HG03571 (cell line): ENCODE data around the gene LAMA4.

ENCODE experiments used
- ATAC-seq: cut with Tn5 transposase; IDR thresholded peaks from one replicate; pipeline ENCODE4 v1.9.1; 2021; ENCODE audit not compliant: unreplicated experiment

The LAMA4 gene

GRCh38 chr6:112274774-112275173, 20.4 kb upstream of the LAMA4 start:
- no peak for ATAC-seq

GRCh38 chr6:112272799-112273198, 18.4 kb upstream of the LAMA4 start:
- no peak for ATAC-seq

- ATAC-seq, result no peak
Measured at GRCh38 chr6:112270756-112271155, 16.4 kb upstream of the LAMA4 start.

- ATAC-seq, result no peak
Measured at GRCh38 chr6:112269979-112270566, 15.7 kb upstream of the LAMA4 start.

GRCh38 chr6:112269114-112269513, 14.7 kb upstream of the LAMA4 start:
- no peak for ATAC-seq

GRCh38 chr6:112268654-112269053, 14.3 kb upstream of the LAMA4 start:
- ATAC-seq, result no peak

- no peak for ATAC-seq
Measured at GRCh38 chr6:112268019-112268418, 13.7 kb upstream of the LAMA4 start.

GRCh38 chr6:112266331-112266730, 12.0 kb upstream of the LAMA4 start:
- ATAC-seq, result no peak

GRCh38 chr6:112259337-112259675, 4.9 kb upstream of the LAMA4 start:
- ATAC-seq, result no peak

GRCh38 chr6:112258642-112259336, 4.4 kb upstream of the LAMA4 start:
- no peak for ATAC-seq

GRCh38 chr6:112257178-112257855, 3.0 kb upstream of the LAMA4 start:
- ATAC-seq, result no peak

GRCh38 chr6:112254921-112255320, 554 bp upstream of the LAMA4 start:
- ATAC-seq, result no peak

GRCh38 chr6:112253498-112253840, 898 bp downstream of the LAMA4 start:
- ATAC-seq, result no peak

- no peak for ATAC-seq
Measured at GRCh38 chr6:112252571-112253497, 1.5 kb downstream of the LAMA4 start.

- no peak for ATAC-seq
Measured at GRCh38 chr6:112251171-112251875, 3.0 kb downstream of the LAMA4 start.

- ATAC-seq, result no peak
Measured at GRCh38 chr6:112249489-112249888, 4.9 kb downstream of the LAMA4 start.

GRCh38 chr6:112247275-112247674, 7.1 kb downstream of the LAMA4 start:
- ATAC-seq, result no peak

GRCh38 chr6:112245511-112246203, 8.7 kb downstream of the LAMA4 start:
- ATAC-seq, result no peak

- ATAC-seq, result no peak
Measured at GRCh38 chr6:112243861-112244827, 10.2 kb downstream of the LAMA4 start.
